Fibroblast of skin of abdomen (primary cell): ENCODE measurements around the gene PXYLP1.

Source experiments
- DNase-seq: peaks from one replicate; pipeline ENCODE4 v3.0.0-alpha.2; 2013

PXYLP1 gene

DNA sequence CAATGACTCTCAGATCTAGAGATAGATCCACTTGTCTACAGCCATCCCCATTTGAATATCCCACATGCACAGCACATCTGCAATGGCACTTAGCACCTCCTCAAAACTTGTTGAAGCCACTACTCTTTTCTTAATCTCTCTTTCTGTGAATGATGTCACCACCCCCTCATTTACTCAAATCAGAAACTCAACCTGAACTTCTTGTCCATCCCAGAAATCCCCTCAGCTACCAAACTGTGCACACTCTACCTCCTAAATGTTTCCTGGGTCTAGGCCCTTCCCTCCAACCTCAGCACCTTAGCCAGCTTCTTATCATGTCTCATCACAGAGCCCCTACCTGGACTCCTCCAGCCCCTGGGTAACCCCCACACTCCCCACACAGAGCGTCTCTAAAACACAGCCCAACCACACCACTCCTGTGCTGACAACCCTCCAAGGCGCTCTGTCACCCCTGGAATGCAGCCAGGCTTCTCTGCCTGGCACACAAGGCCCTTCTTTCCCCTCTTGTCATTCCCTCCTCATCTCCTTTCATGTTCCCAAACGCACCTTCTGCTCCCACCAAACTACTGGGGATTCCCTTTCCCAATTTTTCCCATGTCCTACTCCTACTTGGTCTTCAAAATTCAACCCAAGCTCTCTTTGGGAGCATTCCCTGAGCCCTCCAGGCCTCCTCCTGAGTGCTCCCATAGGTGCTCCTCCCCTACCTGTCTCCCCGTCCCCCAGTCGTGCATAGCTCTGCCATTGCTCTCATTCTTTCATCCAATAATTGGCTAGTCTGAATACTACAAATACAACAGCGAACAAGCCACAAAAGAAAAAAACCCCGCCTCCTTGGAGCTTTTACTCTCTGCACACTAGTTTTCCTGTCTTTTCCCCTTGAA, 96.9 kb downstream of the PXYLP1 start:
- DNase-seq = no peak

DNA sequence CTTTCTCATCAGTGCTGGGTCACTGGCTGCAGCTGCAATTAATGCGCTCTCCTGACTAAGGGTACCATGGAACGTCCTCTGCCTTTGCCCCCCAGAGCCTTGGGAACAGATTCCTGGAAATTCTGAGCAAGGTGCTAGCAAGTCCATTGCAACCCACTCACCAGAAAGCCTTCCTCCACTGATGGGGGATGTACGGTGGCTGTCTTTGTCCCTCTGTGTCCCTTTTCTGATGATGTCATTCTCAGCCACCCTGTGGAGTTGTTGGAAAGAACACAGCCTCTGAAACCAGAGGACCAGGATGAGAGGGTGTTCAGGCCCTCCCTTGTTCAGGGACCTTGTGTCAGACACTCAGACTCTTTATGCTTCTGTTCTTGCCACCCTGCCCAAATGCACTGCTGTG, 98.6 kb downstream of the PXYLP1 start:
- DNase-seq = no peak

DNA sequence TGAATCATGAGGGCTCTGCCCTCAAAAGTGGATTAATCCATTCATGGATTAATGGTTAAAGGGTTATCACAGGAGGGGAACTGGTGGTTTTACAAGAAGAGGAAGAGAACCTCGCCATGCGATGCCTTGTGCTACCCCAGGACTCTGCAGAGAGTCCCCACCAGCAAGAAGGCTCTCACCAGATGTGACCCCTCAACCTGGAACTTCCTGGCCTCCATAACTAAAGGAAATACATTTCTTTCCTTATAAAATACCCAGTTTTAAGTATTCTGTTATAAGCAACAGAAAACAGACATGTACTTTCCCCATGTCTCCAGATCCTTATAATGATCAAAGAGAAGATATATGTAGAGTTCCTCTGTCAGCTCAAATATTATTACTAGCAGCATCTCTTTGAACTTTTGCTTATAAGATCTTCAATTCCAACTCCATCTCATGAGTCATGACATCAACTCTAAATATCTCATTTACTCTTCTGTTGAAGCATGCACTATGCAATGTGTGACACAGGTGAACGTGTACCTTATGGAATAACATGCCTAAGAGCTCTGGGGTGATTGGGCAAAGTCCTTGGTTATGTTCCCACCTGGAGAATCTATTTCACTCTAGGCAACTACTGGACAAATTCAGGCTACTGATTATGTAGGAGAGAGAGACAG, 99.2 kb downstream of the PXYLP1 start:
- no peak for DNase-seq

DNA sequence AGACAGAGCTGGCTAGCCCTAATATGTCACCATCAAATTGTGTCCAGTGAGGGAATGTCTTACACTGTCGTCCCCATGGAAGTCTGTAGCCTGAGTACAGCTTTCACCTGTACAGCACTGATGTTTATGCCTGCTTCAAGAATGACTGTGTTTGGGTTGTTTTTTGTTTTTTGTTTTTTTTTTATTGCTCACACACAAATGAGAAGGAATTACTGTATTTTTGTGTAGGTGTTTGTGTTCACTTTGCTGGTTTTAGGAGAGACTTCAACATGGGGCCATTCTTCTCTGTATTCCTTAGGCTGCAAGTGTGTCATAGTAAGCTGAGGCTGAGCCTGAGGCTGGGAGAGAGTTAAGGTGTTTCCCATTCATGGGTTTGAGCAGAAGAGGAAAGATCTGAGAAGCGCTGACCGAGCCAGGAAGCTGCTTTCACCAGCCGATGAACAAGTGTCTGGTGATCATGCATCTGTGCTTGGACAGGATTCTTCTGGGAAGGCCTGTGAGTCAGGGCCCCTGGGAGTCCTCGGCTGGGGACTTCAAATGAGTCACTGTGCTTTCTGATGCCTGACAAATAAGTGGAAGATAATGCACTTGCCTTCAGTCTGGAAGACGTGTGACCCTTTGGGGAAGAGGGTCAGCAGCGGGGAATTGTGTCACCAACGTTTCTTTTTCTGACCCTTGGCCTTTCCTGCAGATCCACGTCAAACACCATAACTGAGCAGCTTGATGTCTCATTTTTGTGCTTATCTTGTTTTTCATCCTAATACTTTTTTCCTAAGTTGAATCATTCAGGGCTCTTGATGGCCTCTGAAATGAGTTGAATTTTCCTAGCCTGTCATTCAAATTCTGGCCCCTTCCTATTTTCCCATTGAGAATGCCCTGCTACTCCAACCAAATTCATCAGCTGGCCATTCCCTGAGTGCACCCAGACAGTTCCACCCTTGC, 100.0 kb downstream of the PXYLP1 start:
- peak; percentile 95 for DNase-seq

DNA sequence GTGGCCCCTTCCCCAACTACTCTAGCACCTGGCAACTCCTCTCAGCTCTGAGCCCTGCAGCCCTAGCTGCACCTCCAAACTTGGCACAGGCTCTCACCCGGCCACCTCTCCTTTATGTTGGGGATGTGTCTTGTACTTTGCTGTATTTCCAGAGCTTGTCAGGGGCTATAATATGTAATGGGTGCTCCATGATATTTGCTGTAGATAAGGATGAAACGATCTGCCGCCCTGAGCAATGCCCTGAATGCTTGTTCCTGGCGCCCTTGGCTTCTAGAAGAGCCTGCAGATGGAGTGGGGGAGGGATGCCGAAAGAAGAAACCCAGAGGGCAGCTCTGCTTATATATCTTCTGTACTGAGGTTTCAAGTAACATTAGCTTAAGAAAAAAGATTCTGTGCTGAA, 100.8 kb downstream of the PXYLP1 start:
- no peak for DNase-seq

DNA sequence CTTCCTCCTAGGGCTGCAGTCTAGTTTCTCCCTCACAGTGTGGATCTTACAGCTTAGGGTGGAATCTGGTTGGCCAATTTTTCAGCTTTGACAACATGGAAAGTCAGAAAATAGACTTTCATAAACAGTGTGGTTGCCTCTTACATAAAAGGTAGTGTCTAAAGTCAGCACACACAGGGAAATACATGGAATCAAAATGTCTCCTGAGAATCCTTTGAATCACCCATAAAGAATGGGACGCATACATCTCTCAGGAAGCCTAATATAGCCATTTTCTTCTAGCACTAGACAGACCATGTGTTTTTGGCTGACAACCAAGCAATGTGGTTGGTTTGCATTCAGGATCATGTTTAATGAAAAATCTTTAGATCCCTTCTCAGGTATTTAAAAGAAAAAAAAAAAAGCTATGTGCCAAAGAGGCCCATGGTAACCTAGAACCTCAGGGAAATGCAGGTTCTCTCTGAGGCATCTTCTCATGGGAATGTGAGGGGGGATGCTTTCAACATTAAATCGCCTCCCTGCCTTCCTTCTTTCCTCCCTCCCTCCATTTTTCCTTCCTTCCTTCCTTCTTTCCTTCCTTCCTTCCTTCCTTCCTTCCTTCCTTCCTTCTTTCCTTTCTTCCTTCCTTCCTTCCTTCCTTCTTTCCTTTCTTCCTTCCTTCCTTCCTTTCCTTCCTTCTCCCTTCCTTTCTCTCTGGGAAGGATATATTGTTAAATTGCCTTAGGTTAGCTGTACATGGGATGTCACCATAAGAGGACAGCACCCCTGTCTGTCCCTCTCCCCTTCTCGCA, 102.4 kb downstream of the PXYLP1 start:
- DNase-seq = peak; percentile 95

DNA sequence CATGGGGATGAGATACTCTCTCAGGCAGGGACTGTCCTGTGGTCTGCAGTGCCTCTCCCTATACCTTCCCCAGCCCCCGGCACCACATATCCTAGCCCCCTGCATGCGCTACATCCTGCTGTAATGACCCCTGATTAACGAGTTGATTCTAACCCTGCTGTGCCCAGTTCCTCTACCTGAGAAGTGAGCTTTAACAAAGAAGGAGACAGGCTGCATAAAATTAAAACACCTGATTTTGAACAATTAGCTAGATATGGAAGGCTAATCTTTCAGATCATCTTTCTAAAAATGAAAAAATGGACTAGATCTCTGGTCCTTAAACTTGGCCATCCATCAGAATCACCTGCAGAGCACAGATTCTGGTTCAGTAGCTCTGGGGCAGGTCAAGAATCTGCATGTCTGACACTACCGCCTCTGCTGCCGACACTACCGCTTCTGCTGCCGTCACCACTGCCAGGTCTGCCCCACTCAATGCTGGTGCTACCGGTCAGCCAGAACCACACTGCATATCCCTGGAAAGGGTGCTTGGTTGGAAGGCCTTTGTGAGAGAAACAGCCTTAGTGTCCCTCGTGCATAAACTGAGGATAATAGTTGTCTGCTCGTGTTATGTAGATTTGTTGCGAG, 103.1 kb downstream of the PXYLP1 start:
- no peak for DNase-seq

DNA sequence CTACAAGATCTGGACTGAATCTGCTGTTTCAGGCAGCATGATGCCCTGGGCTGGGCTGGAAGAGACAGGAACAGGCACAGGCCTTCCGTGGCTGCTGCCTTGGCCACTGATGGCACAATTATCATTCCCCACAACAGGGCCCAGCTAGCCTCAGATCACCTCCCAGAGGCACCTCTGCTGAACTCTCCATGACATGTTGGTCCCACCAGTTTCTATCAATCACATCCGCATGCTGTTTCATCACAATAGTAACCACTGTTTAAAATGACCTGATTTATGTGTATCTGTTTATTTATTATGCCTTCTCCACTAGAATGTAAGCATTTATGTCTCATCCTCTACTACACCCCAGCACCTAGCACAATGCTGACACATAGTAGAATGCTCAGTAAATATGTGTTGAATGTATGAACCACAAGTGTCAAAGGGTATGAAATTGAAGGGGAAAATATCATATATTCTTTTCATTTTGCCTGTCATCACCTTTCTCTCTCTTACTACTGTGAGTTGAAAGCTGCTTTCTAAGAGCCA, 104.0 kb downstream of the PXYLP1 start:
- peak; percentile 83 for DNase-seq

DNA sequence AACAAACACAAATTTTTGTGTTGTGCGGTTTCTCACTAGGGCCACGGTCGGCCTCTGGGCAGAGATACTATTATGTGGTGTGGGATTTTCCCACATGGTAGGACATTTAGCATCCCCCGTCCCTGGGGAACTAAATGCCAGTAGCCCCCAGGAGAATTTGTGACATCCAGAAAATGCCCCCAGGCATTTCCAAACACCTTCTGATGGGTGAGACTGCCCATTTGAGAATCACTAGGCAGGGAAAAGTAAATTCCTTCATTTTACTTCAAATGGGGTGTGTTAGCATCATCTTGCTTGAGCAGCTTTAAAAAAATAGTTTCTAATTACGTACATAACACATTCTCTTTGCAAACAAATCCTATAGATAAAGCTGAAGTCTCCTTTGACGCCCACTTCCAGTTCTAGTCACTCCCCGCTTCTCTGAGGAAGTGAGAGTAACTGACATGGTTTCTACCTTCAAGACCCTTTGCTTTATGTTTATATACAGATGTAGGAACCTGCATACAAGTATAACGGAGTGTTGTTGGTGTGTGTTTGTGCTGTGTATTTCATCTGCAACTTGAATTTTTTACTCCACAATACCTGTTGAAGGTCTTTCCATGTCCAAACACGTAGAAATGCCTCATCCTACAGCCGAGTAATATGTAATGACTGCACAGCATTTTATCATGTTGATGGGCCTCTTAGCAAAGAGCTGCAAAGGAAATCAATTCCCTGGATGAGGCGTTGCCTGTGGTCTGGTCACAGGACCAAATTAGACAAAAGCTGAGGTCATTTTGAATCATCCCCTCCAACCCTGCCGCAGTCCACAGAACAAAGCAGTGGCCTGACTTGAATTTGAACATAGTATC, 105.3 kb downstream of the PXYLP1 start:
- DNase-seq = peak; percentile 70

DNA sequence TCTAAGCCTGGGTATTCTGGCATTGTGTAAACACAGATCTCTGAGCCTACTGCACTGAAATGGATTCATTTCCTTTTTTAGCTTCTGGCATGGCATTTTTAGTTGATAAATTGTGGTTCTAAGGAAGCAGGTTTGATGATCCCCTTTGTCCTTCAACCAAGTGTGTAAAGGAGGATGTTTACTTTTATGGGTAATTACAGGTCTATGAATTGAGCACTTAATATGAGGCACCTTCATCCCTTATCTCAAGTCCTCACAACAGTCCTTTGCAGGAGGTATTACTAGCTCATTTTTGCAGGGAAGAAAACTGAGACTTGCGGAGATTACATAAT, 105.9 kb downstream of the PXYLP1 start:
- DNase-seq = no peak

DNA sequence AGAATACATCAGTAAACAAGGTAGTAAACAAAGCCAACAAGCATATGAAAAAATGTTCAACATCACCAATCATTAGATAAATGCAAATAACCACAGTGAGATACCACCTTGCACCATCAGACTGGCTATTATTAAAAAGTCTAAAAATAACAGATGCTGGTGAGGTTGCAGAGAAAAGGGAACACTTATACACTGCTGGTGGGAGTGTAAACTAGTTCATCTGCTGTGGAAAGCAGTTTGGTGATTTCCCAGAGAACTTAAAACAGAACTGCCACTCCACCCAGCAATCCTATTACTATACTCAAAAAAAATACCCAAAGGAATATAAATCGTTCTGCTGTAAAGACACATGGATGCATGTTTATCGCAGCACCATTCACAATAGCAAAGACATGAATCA, 106.4 kb downstream of the PXYLP1 start:
- no peak for DNase-seq

DNA sequence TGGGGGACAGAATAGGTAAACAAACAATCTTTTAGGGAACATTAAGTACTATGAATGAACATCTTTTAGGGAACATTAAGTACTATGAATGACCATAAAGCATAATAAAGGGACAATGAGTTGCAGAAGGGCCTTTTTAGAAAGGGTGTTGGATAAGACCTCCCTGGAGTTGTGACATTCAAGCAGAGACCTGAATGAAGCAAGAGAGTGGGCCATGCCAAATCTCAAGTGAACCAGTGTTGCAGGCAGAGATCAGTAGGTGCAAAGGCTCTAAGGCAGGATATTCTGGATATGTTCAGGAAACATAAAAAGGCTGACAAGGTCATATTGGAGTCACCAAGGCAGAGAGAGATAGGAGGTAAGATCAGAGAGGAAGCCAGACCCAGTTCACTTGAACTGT, 107.3 kb downstream of the PXYLP1 start:
- no peak for DNase-seq

DNA sequence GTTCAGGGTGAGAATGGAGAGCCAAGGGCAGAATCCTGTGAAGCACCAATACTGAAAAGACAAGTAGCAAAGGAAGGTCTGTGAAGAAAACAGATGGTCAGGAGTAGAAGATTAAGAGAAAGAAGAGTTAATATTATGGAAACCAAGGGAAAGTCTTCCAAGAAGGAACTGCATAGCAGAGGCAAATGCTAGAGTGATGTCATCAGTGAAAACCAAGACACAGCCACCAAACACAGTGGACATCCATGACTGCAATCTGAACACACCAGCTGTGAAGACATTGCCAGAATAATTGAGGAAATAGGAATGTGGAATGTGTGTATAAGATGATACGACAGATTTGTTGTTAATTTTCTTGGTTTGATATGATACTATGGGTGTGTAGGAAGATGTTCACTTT, 109.9 kb downstream of the PXYLP1 start:
- no peak for DNase-seq

DNA sequence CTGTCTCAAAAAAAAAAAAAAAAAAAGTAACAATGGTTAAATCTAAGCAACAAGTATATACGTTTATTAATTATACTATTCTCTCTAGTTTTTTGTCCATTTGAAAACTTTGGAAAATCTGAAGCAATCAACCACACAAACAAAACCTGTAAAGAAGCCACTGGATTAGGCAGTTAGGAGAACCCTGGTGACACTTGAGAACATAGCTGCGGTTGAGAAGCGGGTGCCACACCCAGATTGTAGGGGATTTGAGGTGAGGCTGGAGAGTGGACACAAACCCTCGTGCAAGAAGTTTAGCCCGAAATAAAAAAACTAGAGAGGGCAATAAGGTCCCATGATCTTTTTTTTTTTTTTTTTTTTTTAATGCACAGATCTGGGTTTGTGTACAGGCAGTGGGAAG, 110.8 kb downstream of the PXYLP1 start:
- no peak for DNase-seq

DNA sequence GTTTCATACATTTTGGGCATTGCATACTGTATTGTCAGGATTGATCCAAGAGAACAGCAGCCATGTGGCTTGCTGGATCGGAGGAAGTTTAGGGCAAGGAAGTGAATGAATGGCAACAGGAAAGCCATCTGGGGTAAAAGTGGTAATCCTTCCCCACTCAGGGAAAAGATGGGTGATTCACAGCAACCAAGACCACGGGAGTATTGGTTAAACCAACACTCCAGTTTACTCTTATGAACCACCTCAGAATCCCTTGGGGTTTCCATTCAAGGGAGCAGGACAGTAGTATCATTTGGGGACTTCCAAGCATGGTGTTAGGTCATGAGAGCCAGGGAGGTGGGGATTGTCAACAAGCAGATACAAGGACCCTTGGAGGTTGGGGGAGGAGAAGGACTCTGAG, 111.5 kb downstream of the PXYLP1 start:
- DNase-seq = no peak

DNA sequence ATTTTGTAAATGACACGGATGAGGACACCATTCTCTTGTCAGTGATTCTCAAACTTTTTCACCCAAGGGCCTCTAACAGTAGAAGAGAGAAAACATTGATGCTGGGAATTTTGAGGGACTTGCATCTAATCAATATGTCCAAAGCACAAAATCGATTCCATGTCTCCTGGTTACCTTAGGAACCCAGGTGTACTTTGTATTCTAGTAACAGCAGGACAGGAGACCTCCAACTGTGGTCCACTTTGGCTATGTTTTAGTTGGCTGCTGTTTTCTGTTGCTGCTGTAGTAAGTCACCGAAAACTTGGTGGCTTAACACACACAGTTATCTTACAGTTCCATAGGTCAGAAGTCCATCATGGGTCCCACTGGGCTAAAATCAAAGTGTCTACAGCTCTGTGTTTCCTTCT, 112.2 kb downstream of the PXYLP1 start:
- DNase-seq = no peak
